ENCODE data around the gene STH.

STH gene

DNA sequence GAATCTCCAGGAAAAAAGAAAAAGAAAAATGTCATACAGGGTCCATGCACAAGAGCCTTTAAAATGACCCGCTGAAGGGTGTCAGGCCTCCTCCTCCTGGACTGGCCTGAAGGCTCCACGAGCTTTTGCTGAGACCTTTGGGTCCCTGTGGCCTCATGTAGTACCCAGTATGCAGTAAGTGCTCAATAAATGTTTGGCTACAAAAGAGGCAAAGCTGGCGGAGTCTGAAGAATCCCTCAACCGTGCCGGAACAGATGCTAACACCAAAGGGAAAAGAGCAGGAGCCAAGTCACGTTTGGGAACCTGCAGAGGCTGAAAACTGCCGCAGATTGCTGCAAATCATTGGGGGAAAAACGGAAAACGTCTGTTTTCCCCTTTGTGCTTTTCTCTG, 845 bp downstream of the STH start:
- no peak for DNase-seq (ENCODE audit: low spot score)
- in situ Hi-C loops (cut with MboI; ENCODE audit: low sequenced_read_pairs, unreplicated experiment): loop anchor here (10.0 kb wide), 1 partner anchor 215 kb away; no protein-coding TSS in a partner anchor
- TF ChIP-seq, protein P1, sequence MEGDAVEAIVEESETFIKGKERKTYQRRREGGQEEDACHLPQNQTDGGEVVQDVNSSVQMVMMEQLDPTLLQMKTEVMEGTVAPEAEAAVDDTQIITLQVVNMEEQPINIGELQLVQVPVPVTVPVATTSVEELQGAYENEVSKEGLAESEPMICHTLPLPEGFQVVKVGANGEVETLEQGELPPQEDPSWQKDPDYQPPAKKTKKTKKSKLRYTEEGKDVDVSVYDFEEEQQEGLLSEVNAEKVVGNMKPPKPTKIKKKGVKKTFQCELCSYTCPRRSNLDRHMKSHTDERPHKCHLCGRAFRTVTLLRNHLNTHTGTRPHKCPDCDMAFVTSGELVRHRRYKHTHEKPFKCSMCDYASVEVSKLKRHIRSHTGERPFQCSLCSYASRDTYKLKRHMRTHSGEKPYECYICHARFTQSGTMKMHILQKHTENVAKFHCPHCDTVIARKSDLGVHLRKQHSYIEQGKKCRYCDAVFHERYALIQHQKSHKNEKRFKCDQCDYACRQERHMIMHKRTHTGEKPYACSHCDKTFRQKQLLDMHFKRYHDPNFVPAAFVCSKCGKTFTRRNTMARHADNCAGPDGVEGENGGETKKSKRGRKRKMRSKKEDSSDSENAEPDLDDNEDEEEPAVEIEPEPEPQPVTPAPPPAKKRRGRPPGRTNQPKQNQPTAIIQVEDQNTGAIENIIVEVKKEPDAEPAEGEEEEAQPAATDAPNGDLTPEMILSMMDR (IDR thresholded peaks at IDR 0.05; ENCODE audit: borderline replicate concordance, control extremely low read depth, extremely low read depth, insufficient read depth, missing control alignments): no peak

DNA sequence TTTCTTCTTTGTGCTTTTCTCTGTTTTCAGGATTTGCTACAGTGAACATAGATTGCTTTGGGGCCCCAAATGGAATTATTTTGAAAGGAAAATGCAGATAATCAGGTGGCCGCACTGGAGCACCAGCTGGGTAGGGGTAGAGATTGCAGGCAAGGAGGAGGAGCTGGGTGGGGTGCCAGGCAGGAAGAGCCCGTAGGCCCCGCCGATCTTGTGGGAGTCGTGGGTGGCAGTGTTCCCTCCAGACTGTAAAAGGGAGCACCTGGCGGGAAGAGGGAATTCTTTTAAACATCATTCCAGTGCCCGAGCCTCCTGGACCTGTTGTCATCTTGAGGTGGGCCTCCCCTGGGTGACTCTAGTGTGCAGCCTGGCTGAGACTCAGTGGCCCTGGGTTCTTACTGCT, 1.2 kb downstream of the STH start:
- DNase-seq (ENCODE audit: low spot score): no peak
- in situ Hi-C loops (cut with MboI; ENCODE audit: low sequenced_read_pairs, unreplicated experiment): loop anchor here (10.0 kb wide), 1 partner anchor 215 kb away; no protein-coding TSS in a partner anchor
- TF ChIP-seq, protein P1 (IDR thresholded peaks at IDR 0.05; ENCODE audit: borderline replicate concordance, control extremely low read depth, extremely low read depth, insufficient read depth, missing control alignments): no peak

DNA sequence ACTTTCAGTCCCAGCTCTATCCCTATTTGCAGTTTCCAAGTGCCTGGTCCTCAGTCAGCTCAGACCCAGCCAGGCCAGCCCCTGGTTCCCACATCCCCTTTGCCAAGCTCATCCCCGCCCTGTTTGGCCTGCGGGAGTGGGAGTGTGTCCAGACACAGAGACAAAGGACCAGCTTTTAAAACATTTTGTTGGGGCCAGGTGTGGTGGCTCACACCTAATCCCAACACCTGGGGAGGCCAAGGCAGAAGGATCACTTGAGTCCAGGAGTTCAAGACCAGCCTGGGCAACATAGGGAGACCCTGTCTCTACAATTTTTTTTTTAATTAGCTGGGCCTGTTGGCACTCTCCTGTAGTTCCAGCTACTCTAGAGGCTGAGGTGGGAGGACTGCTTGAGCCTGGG, 1.7 kb downstream of the STH start:
- in situ Hi-C loops (cut with MboI; ENCODE audit: low sequenced_read_pairs, unreplicated experiment): loop anchor here (10.0 kb wide), 1 partner anchor 214 kb away; no protein-coding TSS in a partner anchor
- TF ChIP-seq, protein P1 (IDR thresholded peaks at IDR 0.05; ENCODE audit: borderline replicate concordance, control extremely low read depth, extremely low read depth, insufficient read depth, missing control alignments): no peak
- no peak for DNase-seq (ENCODE audit: low spot score)

DNA sequence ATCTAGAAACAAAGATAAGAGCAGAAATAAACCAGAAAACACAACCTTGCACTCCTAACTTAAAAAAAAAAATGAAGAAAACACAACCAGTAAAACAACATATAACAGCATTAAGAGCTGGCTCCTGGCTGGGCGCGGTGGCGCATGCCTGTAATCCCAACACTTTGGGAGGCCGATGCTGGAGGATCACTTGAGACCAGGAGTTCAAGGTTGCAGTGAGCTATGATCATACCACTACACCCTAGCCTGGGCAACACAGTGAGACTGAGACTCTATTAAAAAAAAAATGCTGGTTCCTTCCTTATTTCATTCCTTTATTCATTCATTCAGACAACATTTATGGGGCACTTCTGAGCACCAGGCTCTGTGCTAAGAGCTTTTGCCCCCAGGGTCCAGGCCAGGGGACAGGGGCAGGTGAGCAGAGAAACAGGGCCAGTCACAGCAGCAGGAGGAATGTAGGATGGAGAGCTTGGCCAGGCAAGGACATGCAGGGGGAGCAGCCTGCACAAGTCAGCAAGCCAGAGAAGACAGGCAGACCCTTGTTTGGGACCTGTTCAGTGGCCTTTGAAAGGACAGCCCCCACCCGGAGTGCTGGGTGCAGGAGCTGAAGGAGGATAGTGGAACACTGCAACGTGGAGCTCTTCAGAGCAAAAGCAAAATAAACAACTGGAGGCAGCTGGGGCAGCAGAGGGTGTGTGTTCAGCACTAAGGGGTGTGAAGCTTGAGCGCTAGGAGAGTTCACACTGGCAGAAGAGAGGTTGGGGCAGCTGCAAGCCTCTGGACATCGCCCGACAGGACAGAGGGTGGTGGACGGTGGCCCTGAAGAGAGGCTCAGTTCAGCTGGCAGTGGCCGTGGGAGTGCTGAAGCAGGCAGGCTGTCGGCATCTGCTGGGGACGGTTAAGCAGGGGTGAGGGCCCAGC, 2.6 kb downstream of the STH start:
- TF ChIP-seq, protein P1 (IDR thresholded peaks at IDR 0.05; ENCODE audit: borderline replicate concordance, control extremely low read depth, extremely low read depth, insufficient read depth, missing control alignments): no peak
- DNase-seq (ENCODE audit: low spot score): no peak
- in situ Hi-C loops (cut with MboI; ENCODE audit: low sequenced_read_pairs, unreplicated experiment): loop anchor here (10.0 kb wide), 1 partner anchor 213 kb away; no protein-coding TSS in a partner anchor

DNA sequence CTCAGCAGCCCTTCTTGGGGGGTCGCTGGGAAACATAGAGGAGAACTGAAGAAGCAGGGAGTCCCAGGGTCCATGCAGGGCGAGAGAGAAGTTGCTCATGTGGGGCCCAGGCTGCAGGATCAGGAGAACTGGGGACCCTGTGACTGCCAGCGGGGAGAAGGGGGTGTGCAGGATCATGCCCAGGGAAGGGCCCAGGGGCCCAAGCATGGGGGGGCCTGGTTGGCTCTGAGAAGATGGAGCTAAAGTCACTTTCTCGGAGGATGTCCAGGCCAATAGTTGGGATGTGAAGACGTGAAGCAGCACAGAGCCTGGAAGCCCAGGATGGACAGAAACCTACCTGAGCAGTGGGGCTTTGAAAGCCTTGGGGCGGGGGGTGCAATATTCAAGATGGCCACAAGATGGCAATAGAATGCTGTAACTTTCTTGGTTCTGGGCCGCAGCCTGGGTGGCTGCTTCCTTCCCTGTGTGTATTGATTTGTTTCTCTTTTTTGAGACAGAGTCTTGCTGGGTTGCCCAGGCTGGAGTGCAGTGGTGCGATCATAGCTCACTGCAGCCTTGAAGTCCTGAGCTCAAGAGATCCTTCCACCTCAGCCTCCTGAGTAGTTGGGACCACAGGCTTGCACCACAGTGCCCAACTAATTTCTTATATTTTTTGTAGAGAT, 3.4 kb downstream of the STH start:
- peak; percentile 86 for DNase-seq (ENCODE audit: low spot score)
- in situ Hi-C loops (cut with MboI; ENCODE audit: low sequenced_read_pairs, unreplicated experiment): loop anchor here (10.0 kb wide), 1 partner anchor 212 kb away; no protein-coding TSS in a partner anchor
- TF ChIP-seq, protein P1 (IDR thresholded peaks at IDR 0.05; ENCODE audit: borderline replicate concordance, control extremely low read depth, extremely low read depth, insufficient read depth, missing control alignments): peak; percentile 84

DNA sequence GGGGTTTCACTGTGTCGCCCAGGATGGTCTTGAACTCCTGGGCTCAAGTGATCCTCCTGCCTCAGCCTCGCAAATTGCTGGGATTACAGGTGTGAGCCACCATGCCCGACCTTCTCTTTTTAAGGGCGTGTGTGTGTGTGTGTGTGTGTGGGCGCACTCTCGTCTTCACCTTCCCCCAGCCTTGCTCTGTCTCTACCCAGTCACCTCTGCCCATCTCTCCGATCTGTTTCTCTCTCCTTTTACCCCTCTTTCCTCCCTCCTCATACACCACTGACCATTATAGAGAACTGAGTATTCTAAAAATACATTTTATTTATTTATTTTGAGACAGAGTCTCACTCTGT, 3.9 kb downstream of the STH start:
- TF ChIP-seq, protein P1 (IDR thresholded peaks at IDR 0.05; ENCODE audit: borderline replicate concordance, control extremely low read depth, extremely low read depth, insufficient read depth, missing control alignments): no peak
- DNase-seq (ENCODE audit: low spot score): no peak
- in situ Hi-C loops (cut with MboI; ENCODE audit: low sequenced_read_pairs, unreplicated experiment): loop anchor here (10.0 kb wide), 1 partner anchor 212 kb away; no protein-coding TSS in a partner anchor

Data from GM13976 (cell line).